ENCODE results near the gene MEF2B.
"Not testable (repeated sequence)": the region's sequence is repeated elsewhere in the genome, so short reads cannot be mapped to it uniquely, and the experiment has no call there.

Gene MEF2B

GRCh38 chr19:19121371-19121770 lies 48.7 kb downstream of the MEF2B start:
- DNase-seq: no peak

GRCh38 chr19:19120308-19121231 lies 49.5 kb downstream of the MEF2B start:
- DNase-seq: no peak

GRCh38 chr19:19119325-19120237 lies 50.5 kb downstream of the MEF2B start:
- DNase-seq: no peak

GRCh38 chr19:19115954-19116353 lies 54.1 kb downstream of the MEF2B start:
- DNase-seq: no peak

- no peak for DNase-seq
Observed at GRCh38 chr19:19113040-19113626, 56.9 kb downstream of the MEF2B start.

- DNase-seq: no peak
Observed at GRCh38 chr19:19111967-19112580, 58.0 kb downstream of the MEF2B start.

- no peak for DNase-seq
Observed at GRCh38 chr19:19111136-19111835, 58.8 kb downstream of the MEF2B start.

- no peak for DNase-seq
Observed at GRCh38 chr19:19110410-19111135, 59.5 kb downstream of the MEF2B start.

GRCh38 chr19:19109601-19110000 lies 60.5 kb downstream of the MEF2B start:
- no peak for DNase-seq

GRCh38 chr19:19107654-19108053 lies 62.4 kb downstream of the MEF2B start:
- no peak for DNase-seq

GRCh38 chr19:19106938-19107337 lies 63.1 kb downstream of the MEF2B start:
- DNase-seq: not testable (repeated sequence)

GRCh38 chr19:19106056-19106551 lies 64.0 kb downstream of the MEF2B start:
- no peak for DNase-seq

- DNase-seq: no peak
Observed at GRCh38 chr19:19105365-19106055, 64.6 kb downstream of the MEF2B start.

- no peak for DNase-seq
Observed at GRCh38 chr19:19103167-19103566, 66.9 kb downstream of the MEF2B start.

- DNase-seq: not testable (repeated sequence)
Observed at GRCh38 chr19:19102566-19102965, 67.5 kb downstream of the MEF2B start.

- DNase-seq: no peak
Observed at GRCh38 chr19:19101540-19101939, 68.5 kb downstream of the MEF2B start.

GRCh38 chr19:19098703-19099632 lies 71.1 kb downstream of the MEF2B start:
- no peak for DNase-seq

- DNase-seq: no peak
Observed at GRCh38 chr19:19098084-19098702, 71.9 kb downstream of the MEF2B start.
